ENCODE measurements around the gene NGRN. TPM values are rescaled to one million over a fixed set of nuclear protein-coding genes. Genes with fewer than 3 reads are reported as not detected.

Gene NGRN
- total RNA-seq, 2 experiments from 2014 or later: 40.0 to 65.0 TPM

- DNase-seq (ENCODE audit: low spot score): no peak
- no peak overlapping the region for H3K4me2 ChIP-seq (ENCODE audit: low read length)
- CTCF ChIA-PET (ENCODE audit: unreplicated experiment): no interaction called here
- H3K9me3 ChIP-seq (ENCODE audit: low read length): no peaks in the 10 kb centered on the region
- peaks cover 62% of the 10 kb centered on the region; the same call in 1 of the 2 replicates for H3K36me3 ChIP-seq (ENCODE audit: insufficient read depth, low read length)
- intact Hi-C loops (cut with micrococcal nuclease; ENCODE audit: unreplicated experiment): no loop called here
- H3K9me2 ChIP-seq (ENCODE audit: insufficient read depth, low read length): no peaks in the 10 kb centered on the region
- no peaks in the 10 kb centered on the region for H4K20me1 ChIP-seq (ENCODE audit: insufficient read depth, low read length)
- POLR2A ChIA-PET: no interaction called here
- BruUV-seq (replicated peaks): no TSS peak
- TF ChIP-seq CTCF (conservative IDR thresholded peaks at IDR 0.05; ENCODE audit: low read length): no peak
- no peak for TF ChIP-seq EZH2phosphoT487 (IDR thresholded peaks at IDR 0.05; ENCODE audit: borderline replicate concordance, low read depth, low read length)
- no peak overlapping the region for H2AFZ ChIP-seq (ENCODE audit: low read length)
- peaks cover 23% of the 10 kb centered on the region for H3K4me1 ChIP-seq (ENCODE audit: insufficient read depth, low read length, poor library complexity, severe bottlenecking)
- H3K4me3 ChIP-seq (ENCODE audit: low read depth, low read length, poor library complexity, severe bottlenecking): no peak overlapping the region
- no peak overlapping the region for H3K27ac ChIP-seq (ENCODE audit: low read depth, low read length, poor library complexity, severe bottlenecking)
- H3K79me2 ChIP-seq (ENCODE audit: insufficient read depth, low read depth, low read length): peaks cover 20% of the 10 kb centered on the region; the same call in 1 of the 2 replicates
Measured at GRCh38 chr15:90227816-90228772, 37.4 kb upstream of the NGRN start.

GRCh38 chr15:90228960-90229359 is 36.5 kb upstream of the NGRN start:
- Histone ChIP-seq H3K9me2 (ENCODE audit: insufficient read depth, low read length) (no peaks in the 10 kb centered on the region), H3K4me2 (ENCODE audit: low read length) (no peak overlapping the region), H3K36me3 (ENCODE audit: insufficient read depth, low read length) (peaks cover 58% of the 10 kb centered on the region; the same call in 1 of the 2 replicates), H2AFZ (ENCODE audit: low read length) (no peak overlapping the region), H3K4me1 (ENCODE audit: insufficient read depth, low read length, poor library complexity, severe bottlenecking) (peaks cover 23% of the 10 kb centered on the region), H3K4me3 (ENCODE audit: low read depth, low read length, poor library complexity, severe bottlenecking) (no peak overlapping the region), H3K9me3 (ENCODE audit: low read length) (no peaks in the 10 kb centered on the region), H3K79me2 (ENCODE audit: insufficient read depth, low read depth, low read length) (peaks cover 20% of the 10 kb centered on the region; the same call in 1 of the 2 replicates), H4K20me1 (ENCODE audit: insufficient read depth, low read length) (no peaks in the 10 kb centered on the region), H3K27ac (ENCODE audit: low read depth, low read length, poor library complexity, severe bottlenecking) (no peak overlapping the region)
- ChIA-PET CTCF (ENCODE audit: unreplicated experiment) (no interaction called here), POLR2A (no interaction called here)
- intact Hi-C loops (cut with micrococcal nuclease; ENCODE audit: unreplicated experiment): no loop called here
- no TSS peak for BruUV-seq (replicated peaks)
- TF ChIP-seq CTCF (conservative IDR thresholded peaks at IDR 0.05; ENCODE audit: low read length) (no peak), EZH2phosphoT487 (IDR thresholded peaks at IDR 0.05; ENCODE audit: borderline replicate concordance, low read depth, low read length) (no peak)
- no peak for DNase-seq (ENCODE audit: low spot score)

Data from OCI-LY7 (cell line).